Liver (tissue), 9 donors: ENCODE measurements around the gene MAB21L2. TPM values are rescaled to one million over a fixed set of nuclear protein-coding genes. Genes with fewer than 3 reads are reported as not detected.

Experiments used
- DNase-seq: peaks from one replicate; pipeline ENCODE4 v3.0.0-alpha.2; 2017; ENCODE audit warnings: low spot score
- H3K27ac ChIP-seq, 2 donors: one replicate each; pipeline ENCODE4 v1.7.0; 2013; ENCODE audit warnings: inconsistent platforms in 2 of 2, low read length in 2 of 2, control low read depth in 1 of 2, low read depth in 1 of 2, mild to moderate bottlenecking in 1 of 2
- H3K27me3 ChIP-seq, 4 donors: one replicate each; pipeline versions ENCODE4 v1.6.1 to v1.7.0; 2013; ENCODE audit warnings: low read length in 3 of 4, inconsistent platforms in 1 of 4, mild to moderate bottlenecking in 1 of 4, moderate library complexity in 1 of 4; ENCODE audit not compliant: control insufficient read depth in 4 of 4, insufficient read depth in 4 of 4
- H3K36me3 ChIP-seq, 4 donors: one replicate each; pipeline versions ENCODE4 v1.6.1 to v1.7.0; 2013; ENCODE audit warnings: low read length in 3 of 4, mild to moderate bottlenecking in 3 of 4, low read depth in 1 of 4, moderate library complexity in 1 of 4; ENCODE audit not compliant: control insufficient read depth in 4 of 4, insufficient read depth in 3 of 4
- H3K4me1 ChIP-seq, 4 donors: one replicate each; pipeline versions ENCODE4 v1.6.1 to v1.7.0; 2013; ENCODE audit warnings: low read length in 3 of 4, mild to moderate bottlenecking in 3 of 4, moderate library complexity in 1 of 4; ENCODE audit not compliant: control insufficient read depth in 4 of 4, insufficient read depth in 4 of 4
- H3K4me3 ChIP-seq, 3 donors: one replicate each; pipeline versions ENCODE4 v1.6.1 to v1.7.0; 2013; ENCODE audit warnings: low read length in 3 of 3, control low read depth in 1 of 3, low read depth in 1 of 3, mild to moderate bottlenecking in 1 of 3
- H3K9ac ChIP-seq, 2 donors: one replicate each; pipeline ENCODE4 v1.7.0; 2013; ENCODE audit warnings: low read length in 2 of 2, mild to moderate bottlenecking in 2 of 2, moderate library complexity in 2 of 2, control low read depth in 1 of 2, low read depth in 1 of 2
- H3K9me3 ChIP-seq, 4 donors: one replicate each; pipeline versions ENCODE4 v1.6.1 to v1.7.0; 2013; ENCODE audit warnings: low read length in 3 of 4; ENCODE audit not compliant: control insufficient read depth in 4 of 4
- ATF3 ChIP-seq: IDR thresholded peaks from 2 replicates; pipeline ENCODE4 v1.6.1; 2016; ENCODE audit warnings: antibody characterized with exemption
- CTCF ChIP-seq: fragments of 150-350 bp; IDR thresholded peaks from 2 replicates; pipeline ENCODE4 v1.5.1; 2017; ENCODE audit warnings: improper control_type of control experiment, low read depth, low read length; ENCODE audit not compliant: missing input control
- EGR1 ChIP-seq, 2 donors: IDR thresholded peaks; 2 replicates each; pipeline ENCODE4 v1.6.1; 2016 to 2018; ENCODE audit warnings: antibody characterized with exemption in 2 of 2, low read depth in 2 of 2
- FOXA1 ChIP-seq: IDR thresholded peaks from 2 replicates; pipeline ENCODE4 v1.6.1; 2016; ENCODE audit warnings: antibody characterized with exemption
- FOXA2 ChIP-seq: IDR thresholded peaks from 2 replicates; pipeline ENCODE4 v1.6.1; 2016; ENCODE audit warnings: antibody characterized with exemption
- GABPA ChIP-seq, 2 donors: IDR thresholded peaks in 1 of 2; conservative IDR thresholded peaks in 1 of 2; 2 replicates each; pipeline ENCODE4 v1.6.1; 2016; ENCODE audit warnings: antibody characterized with exemption in 2 of 2, mild to moderate bottlenecking in 1 of 2, moderate library complexity in 1 of 2
- HNF4A ChIP-seq, 2 donors: conservative IDR thresholded peaks; 2 replicates each; pipeline ENCODE4 v1.6.1; 2016; ENCODE audit warnings: antibody characterized with exemption in 2 of 2, mild to moderate bottlenecking in 2 of 2
- HNF4G ChIP-seq: IDR thresholded peaks from 2 replicates; pipeline ENCODE4 v1.6.1; 2016; ENCODE audit warnings: antibody characterized with exemption
- JUND ChIP-seq, 2 donors: IDR thresholded peaks; 2 replicates each; pipeline ENCODE4 v1.6.1; 2016; ENCODE audit warnings: antibody characterized with exemption in 2 of 2
- MAX ChIP-seq: IDR thresholded peaks from 2 replicates; pipeline ENCODE4 v1.6.1; 2016; ENCODE audit warnings: antibody characterized with exemption
- NR2F2 ChIP-seq: IDR thresholded peaks from 2 replicates; pipeline ENCODE4 v1.6.1; 2016; ENCODE audit warnings: antibody characterized with exemption
- RAD21 ChIP-seq, 2 donors: IDR thresholded peaks; 2 replicates each; pipeline ENCODE4 v1.6.1; 2016; ENCODE audit warnings: antibody characterized with exemption in 2 of 2, mild to moderate bottlenecking in 2 of 2
- RXRA ChIP-seq, 2 donors: IDR thresholded peaks; 2 replicates each; pipeline ENCODE4 v1.6.1; 2017 to 2018; ENCODE audit warnings: antibody characterized with exemption in 2 of 2, mild to moderate bottlenecking in 1 of 2
- SP1 ChIP-seq: IDR thresholded peaks from 2 replicates; pipeline ENCODE4 v1.6.1; 2018; ENCODE audit warnings: antibody characterized with exemption, mild to moderate bottlenecking
- TAF1 ChIP-seq: conservative IDR thresholded peaks from 2 replicates; pipeline ENCODE4 v1.6.1; 2016; ENCODE audit warnings: antibody characterized with exemption, mild to moderate bottlenecking
- YY1 ChIP-seq: IDR thresholded peaks from 2 replicates; pipeline ENCODE4 v1.6.1; 2016; ENCODE audit warnings: antibody characterized with exemption, mild to moderate bottlenecking
- WGBS: extraction: QIAGEN DNeasy Blood & Tissue Kit; methylation state at CpG from one replicate; pipeline ENCODE4 v1.1.7; 2013; 5-methylcytosine and 5-hydroxymethylcytosine counted together
- polyA plus RNA-seq, 2 donors: library from polyadenylated mRNA; stranded (reverse) in 1 of 2; unstranded in 1 of 2; fragments of 200-250 nt in 1 of 2; fragments of >200 nt in 1 of 2; fragmentation: Nextera tagmentation in 1 of 2; extraction: Ambion mirVana in 1 of 2; gene quantifications; one replicate each; pipeline versions ENCODE4 v1.2.1 to v1.2.3, GENCODE V29; 2013 to 2015
- total RNA-seq, 2 donors: library from RNA; depleted of rRNA; stranded (reverse); fragments of >200 nt; gene quantifications; one replicate each; pipeline ENCODE4 v1.2.3, GENCODE V29; 2014
- TF ChIP-seq, protein P1 (sequence below): IDR thresholded peaks from 2 replicates; pipeline ENCODE4 v1.6.1; 2016; ENCODE audit warnings: antibody characterized with exemption, mild to moderate bottlenecking
- donor health status: healthy.
- donor health status: healthy.
- donor health status: healthy.
- donor health status: healthy.
- donor health status: healthy.

The MAB21L2 gene
- total and polyA plus RNA-seq, 4 donors = 0.30 to 1.5 (median 0.66) TPM

DNA sequence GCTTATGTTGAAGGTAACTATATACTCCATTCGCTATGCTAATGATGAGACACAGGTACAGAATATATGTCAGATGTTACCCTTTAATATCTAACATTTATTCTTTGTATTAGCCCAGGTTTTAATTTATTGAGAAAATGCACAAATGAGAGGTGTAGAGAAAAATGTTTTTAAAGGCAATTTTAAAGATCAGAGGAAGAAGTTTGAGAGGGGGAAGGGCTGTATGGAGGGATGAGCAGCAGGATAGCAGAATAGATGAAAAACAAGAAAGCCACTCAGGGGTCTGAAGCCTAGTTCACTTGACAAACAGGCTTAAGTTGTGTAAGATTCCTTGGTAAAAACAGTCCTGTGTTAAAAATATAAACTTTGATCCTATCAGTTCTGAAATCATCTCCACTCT is 3.7 kb downstream of the MAB21L2 start (continued):
- no peak for TF ChIP-seq CTCF
- TF ChIP-seq NR2F2 = no peak
- TF ChIP-seq EGR1 (IDR thresholded peaks at IDR 0.05; ENCODE audit: low read depth in 2 of 2) = no peak
- TF ChIP-seq JUND (IDR thresholded peaks at IDR 0.05) = no peak
- TF ChIP-seq RAD21 (IDR thresholded peaks at IDR 0.05) = no peak
- no peak for TF ChIP-seq MAX
- TF ChIP-seq TAF1 = no peak
- TF ChIP-seq SP1 = no peak
- TF ChIP-seq FOXA1 = no peak

- DNase-seq = no peak
- H3K36me3 ChIP-seq = peaks cover 0 to 4% (median 1%) of the 10 kb centered on the region in 4 donors
- TF ChIP-seq YY1 (no peak), NR2F2 (no peak), ATF3 (no peak), JUND (IDR thresholded peaks at IDR 0.05) (no peak), EGR1 (IDR thresholded peaks at IDR 0.05; ENCODE audit: low read depth in 2 of 2) (no peak), RAD21 (IDR thresholded peaks at IDR 0.05) (no peak), HNF4G (no peak), FOXA2 (no peak), GABPA (IDR thresholded peaks at IDR 0.05 in 1 of 2, conservative IDR thresholded peaks at IDR 0.05 in 1 of 2) (no peak)
- TF ChIP-seq, protein P1, sequence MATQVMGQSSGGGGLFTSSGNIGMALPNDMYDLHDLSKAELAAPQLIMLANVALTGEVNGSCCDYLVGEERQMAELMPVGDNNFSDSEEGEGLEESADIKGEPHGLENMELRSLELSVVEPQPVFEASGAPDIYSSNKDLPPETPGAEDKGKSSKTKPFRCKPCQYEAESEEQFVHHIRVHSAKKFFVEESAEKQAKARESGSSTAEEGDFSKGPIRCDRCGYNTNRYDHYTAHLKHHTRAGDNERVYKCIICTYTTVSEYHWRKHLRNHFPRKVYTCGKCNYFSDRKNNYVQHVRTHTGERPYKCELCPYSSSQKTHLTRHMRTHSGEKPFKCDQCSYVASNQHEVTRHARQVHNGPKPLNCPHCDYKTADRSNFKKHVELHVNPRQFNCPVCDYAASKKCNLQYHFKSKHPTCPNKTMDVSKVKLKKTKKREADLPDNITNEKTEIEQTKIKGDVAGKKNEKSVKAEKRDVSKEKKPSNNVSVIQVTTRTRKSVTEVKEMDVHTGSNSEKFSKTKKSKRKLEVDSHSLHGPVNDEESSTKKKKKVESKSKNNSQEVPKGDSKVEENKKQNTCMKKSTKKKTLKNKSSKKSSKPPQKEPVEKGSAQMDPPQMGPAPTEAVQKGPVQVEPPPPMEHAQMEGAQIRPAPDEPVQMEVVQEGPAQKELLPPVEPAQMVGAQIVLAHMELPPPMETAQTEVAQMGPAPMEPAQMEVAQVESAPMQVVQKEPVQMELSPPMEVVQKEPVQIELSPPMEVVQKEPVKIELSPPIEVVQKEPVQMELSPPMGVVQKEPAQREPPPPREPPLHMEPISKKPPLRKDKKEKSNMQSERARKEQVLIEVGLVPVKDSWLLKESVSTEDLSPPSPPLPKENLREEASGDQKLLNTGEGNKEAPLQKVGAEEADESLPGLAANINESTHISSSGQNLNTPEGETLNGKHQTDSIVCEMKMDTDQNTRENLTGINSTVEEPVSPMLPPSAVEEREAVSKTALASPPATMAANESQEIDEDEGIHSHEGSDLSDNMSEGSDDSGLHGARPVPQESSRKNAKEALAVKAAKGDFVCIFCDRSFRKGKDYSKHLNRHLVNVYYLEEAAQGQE = no peak
- H3K4me1 ChIP-seq = peaks cover 0 to 14% (median 4%) of the 10 kb centered on the region in 4 donors
- no peaks in the 10 kb centered on the region for H3K9me3 ChIP-seq
- H3K9ac ChIP-seq = no peak overlapping the region
- H3K4me3 ChIP-seq = no peak overlapping the region
- H3K27ac ChIP-seq = no peak overlapping the region
- H3K27me3 ChIP-seq = no peaks in the 10 kb centered on the region
These were observed 4.3 kb downstream of the MAB21L2 start for GRCh38 chr4:150586162-150586810.

DNA sequence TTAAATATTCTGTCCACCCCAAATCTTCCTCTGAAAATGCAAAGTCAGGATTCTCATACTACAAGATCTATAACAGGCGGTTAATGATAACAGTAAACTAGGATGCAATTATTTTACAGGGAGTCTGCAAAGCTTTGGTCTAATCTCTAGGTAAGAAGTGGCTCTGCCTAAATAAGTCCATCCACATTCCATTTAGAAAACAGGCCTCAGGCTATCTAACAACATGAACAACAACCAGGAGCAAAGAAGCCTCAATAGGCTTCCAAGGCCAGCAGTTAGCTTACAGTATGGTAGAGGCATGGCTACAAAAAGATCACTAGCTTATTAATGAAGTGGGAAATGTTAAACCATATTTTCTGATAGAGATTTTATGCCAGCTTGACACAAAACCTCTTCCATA is 6.4 kb downstream of the MAB21L2 start:
- H3K4me1 ChIP-seq = peaks cover 0 to 9% (median 2%) of the 10 kb centered on the region in 4 donors
- DNase-seq = no peak
- H3K27ac ChIP-seq = no peak overlapping the region
- H3K9me3 ChIP-seq = no peaks in the 10 kb centered on the region
- no peak overlapping the region for H3K9ac ChIP-seq
- WGBS = 96% methylated on average over 1 of the region's 1 CpG
- H3K27me3 ChIP-seq = no peaks in the 10 kb centered on the region
- H3K36me3 ChIP-seq = peaks cover 0 to 4% (median 1%) of the 10 kb centered on the region in 4 donors
- no peak overlapping the region for H3K4me3 ChIP-seq
- TF ChIP-seq CTCF (no peak), FOXA2 (no peak), TAF1 (no peak), RXRA (IDR thresholded peaks at IDR 0.05) (no peak), RAD21 (IDR thresholded peaks at IDR 0.05) (no peak), HNF4A (conservative IDR thresholded peaks at IDR 0.05) (no peak), FOXA1 (no peak), ATF3 (no peak), JUND (IDR thresholded peaks at IDR 0.05) (no peak), GABPA (IDR thresholded peaks at IDR 0.05 in 1 of 2, conservative IDR thresholded peaks at IDR 0.05 in 1 of 2) (no peak), HNF4G (no peak), EGR1 (IDR thresholded peaks at IDR 0.05; ENCODE audit: low read depth in 2 of 2) (no peak), YY1 (no peak)
